Measurements from ENCODE around the gene CGRRF1.

DNA sequence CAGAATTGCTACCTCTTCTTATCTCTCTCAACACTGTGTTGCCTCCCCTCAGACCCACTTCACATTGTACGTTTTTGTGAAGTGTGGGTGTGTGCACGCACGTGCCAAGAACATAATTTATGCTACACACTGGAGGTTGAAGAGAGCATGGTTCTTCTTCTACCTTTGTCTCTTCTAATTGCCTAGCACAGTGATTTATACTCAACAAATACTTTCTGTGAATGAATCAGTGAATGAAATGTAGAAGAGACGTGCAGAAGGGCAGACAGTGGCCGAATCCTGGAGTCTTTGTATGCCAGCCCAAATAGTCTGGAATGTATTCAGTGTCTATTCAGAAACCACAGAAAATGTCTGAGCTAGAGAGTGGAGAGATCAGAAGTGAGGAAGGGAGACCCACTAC lies 52.6 kb downstream of the CGRRF1 start:
- no peak for TF ChIP-seq EZH2 (IDR thresholded peaks at IDR 0.05; ENCODE audit: insufficient read depth, poor library complexity, severe bottlenecking)
- TF ChIP-seq EZH2phosphoT487 (IDR thresholded peaks at IDR 0.05; ENCODE audit: insufficient read depth, low read depth): no peak
